Sigmoid colon (tissue), 4 donors: Measurements from ENCODE around the gene TMEM125.

Experiments used
- CTCF ChIP-seq, 4 experiments: fragments of 450-650 bp in 3 of 4; fragments of 200-600 bp in 1 of 4; IDR thresholded peaks; one replicate each; pipeline ENCODE4 v1.5.1; 2016 to 2019; ENCODE audit warnings: antibody characterized with exemption in 4 of 4, mild to moderate bottlenecking in 3 of 4, moderate library complexity in 2 of 4
- POLR2AphosphoS5 ChIP-seq, 4 donors: sonication (generic); formaldehyde crosslinking; IDR thresholded peaks; one replicate each; pipeline ENCODE4 v1.6.1; 2017; ENCODE audit warnings: antibody characterized with exemption in 4 of 4

DNA sequence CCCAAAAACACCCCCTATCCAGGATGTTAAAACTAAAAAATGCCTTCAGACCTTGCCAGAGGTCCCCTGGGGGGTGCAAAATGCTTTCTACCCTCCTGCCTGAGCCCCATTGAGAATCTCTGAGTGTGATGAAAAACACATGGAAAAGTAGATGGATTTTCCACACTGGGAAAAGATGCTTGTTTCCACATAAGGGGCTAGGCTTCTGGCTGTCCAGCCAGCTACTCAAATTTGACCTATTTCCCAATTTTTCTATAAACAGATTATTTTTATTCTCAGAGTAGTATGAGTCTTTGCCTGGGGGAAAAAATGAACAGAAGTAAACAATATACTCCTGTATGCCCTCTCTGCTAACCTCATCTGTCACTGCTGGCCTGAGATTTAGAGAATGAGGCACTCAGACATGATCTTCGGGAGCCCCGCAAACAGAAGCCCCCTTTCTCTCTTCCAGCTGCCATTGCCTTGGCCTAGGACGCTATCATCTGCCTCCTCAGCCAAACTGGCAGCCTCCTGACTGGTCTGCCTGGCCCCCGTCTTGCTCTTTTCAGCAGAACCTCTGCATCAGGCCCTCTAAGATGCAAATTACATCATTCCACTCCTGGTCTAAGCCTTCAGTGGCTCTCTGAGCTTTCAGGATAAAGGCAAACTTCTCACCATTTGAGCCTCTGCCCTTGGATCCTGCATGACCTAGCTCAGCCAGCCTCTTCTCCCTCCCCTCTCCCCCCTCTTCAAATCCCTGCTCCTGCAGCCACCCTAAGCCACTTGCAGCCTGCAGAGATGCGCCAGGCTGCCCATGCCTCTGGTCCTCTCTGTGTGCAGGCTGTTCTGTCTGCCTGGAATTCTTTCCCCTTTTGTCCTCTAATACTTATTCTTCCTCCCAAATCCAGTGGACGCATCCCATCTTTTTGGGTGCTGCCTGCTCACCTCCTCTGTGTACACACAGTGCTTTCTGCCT lies 39.7 kb upstream of the TMEM125 start:
- TF ChIP-seq POLR2AphosphoS5 (IDR thresholded peaks at IDR 0.05): no peak
- TF ChIP-seq CTCF (IDR thresholded peaks at IDR 0.05): no peak
